Lower leg skin (tissue), 4 donors: Measurements from ENCODE around the gene PPP1R13B. TPM values are rescaled to one million over a fixed set of nuclear protein-coding genes. Genes with fewer than 3 reads are reported as not detected.

Experiments
- DNase-seq, 2 donors: peaks; one replicate each; pipeline ENCODE4 v3.0.0-alpha.2; 2019; ENCODE audit warnings: low spot score in 2 of 2
- H3K4me3 ChIP-seq: fragments of 200-600 bp; sonication (generic); 2 replicates; pipeline ENCODE4 v1.5.1; 2017; ENCODE audit warnings: mild to moderate bottlenecking, low read depth; ENCODE audit not compliant: poor library complexity, severe bottlenecking
- POLR2A ChIP-seq, 2 donors: fragments of 450-650 bp; IDR thresholded peaks; one replicate each; pipeline ENCODE4 v1.6.1; 2016 to 2017; ENCODE audit warnings: antibody characterized with exemption in 2 of 2, mild to moderate bottlenecking in 1 of 2, moderate library complexity in 1 of 2
- WGBS, 2 donors: methylation state at CpG; one replicate each; pipeline ENCODE4 v1.1.5; 2018; 5-methylcytosine and 5-hydroxymethylcytosine counted together
- intact Hi-C: fragments of 100-400 bp; cut with DNase I; formaldehyde crosslinking; loops from one replicate; pipeline ENCODE4 v1.15.0; 2023; ENCODE audit warnings: low total_unique reads
- total RNA-seq, 4 donors: library from RNA; depleted of rRNA; stranded (reverse); fragments of >200 nt; gene quantifications; one replicate each; pipeline ENCODE4 v1.1.0, GENCODE V29; 2016
- TF ChIP-seq, protein P1 (sequence below), 3 donors: fragments of 450-650 bp; IDR thresholded peaks; one replicate each; pipeline ENCODE4 v1.5.1; 2016; ENCODE audit warnings: antibody characterized with exemption in 3 of 3, mild to moderate bottlenecking in 3 of 3, moderate library complexity in 2 of 3

The PPP1R13B gene
- total RNA-seq, 4 donors from 2014 or later: 28.9 to 55.8 (median 41.5) TPM

DNA sequence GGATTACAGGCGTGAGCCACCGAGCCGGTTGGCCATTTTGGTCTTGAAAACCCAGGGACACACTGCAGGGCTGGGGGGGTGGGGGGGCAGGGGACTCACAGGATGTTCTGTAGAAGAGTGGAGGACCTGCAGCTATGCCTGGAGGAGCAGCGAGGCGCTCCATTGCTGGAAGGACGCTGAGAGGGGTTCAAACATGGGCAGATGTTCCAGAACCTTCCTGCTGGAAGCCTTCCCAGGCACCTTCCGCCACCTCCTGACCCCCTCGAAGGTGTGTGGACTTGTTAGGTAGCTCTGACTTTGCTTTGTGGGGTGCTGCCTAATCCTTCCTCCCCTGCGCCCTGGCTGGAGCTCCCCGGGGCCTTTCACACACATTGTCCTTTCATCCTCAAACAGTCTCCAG lies 19.6 kb upstream of the PPP1R13B start:
- intact Hi-C loops: no loop called here
- DNase-seq: no peak
- TF ChIP-seq, protein P1, sequence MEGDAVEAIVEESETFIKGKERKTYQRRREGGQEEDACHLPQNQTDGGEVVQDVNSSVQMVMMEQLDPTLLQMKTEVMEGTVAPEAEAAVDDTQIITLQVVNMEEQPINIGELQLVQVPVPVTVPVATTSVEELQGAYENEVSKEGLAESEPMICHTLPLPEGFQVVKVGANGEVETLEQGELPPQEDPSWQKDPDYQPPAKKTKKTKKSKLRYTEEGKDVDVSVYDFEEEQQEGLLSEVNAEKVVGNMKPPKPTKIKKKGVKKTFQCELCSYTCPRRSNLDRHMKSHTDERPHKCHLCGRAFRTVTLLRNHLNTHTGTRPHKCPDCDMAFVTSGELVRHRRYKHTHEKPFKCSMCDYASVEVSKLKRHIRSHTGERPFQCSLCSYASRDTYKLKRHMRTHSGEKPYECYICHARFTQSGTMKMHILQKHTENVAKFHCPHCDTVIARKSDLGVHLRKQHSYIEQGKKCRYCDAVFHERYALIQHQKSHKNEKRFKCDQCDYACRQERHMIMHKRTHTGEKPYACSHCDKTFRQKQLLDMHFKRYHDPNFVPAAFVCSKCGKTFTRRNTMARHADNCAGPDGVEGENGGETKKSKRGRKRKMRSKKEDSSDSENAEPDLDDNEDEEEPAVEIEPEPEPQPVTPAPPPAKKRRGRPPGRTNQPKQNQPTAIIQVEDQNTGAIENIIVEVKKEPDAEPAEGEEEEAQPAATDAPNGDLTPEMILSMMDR (IDR thresholded peaks at IDR 0.05): no peak
- TF ChIP-seq POLR2A (IDR thresholded peaks at IDR 0.05): no peak
- H3K4me3 ChIP-seq: no peak overlapping the region
- 88 to 91% methylated on average over 10 of the region's 10 CpGs for WGBS, 2 donors

DNA sequence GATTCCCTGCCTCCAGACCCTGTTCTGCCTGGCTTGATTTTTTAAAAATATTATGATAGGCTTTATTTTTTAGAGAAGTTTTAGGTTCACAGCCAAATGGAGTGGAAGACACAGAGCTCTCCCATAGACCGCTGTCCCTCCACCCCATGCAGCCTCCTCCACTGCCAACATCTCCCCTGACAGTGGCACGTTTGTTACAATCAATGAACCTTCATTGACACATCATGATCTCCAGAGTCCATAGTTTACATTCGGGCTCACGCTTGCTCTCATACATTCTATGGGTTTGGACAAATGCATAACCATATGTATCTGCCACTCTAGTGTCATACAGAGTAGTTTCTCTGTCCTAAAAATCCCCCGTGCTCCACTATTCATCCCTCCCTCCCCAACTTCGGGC lies 15.9 kb upstream of the PPP1R13B start:
- DNase-seq: no peak
- intact Hi-C loops: no loop called here
- TF ChIP-seq, protein P1 (IDR thresholded peaks at IDR 0.05): no peak
- TF ChIP-seq POLR2A (IDR thresholded peaks at IDR 0.05): no peak
- WGBS, 2 donors: 86 to 87% methylated on average over 6 of the region's 6 CpGs
- no peak overlapping the region for H3K4me3 ChIP-seq

DNA sequence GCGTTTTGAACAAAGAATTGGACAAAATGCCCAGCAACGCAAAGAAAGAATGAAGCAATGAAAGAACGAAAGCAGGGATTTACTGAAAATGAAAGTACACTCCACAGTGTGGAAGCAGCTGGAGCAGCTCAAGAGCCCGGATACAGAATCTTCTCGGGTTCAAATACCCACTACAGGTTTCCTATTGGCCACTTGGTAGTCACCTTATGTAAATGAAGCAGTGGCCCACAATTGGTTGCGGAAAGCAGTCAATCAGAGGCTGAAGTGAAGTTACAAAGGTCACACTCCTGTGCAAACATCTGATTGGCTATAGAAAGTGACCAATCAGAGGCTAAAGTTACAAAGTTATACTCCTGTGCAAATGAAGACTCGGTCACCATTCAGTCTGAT lies 15.0 kb upstream of the PPP1R13B start:
- intact Hi-C loops: no loop called here
- H3K4me3 ChIP-seq: no peak overlapping the region
- no peak for TF ChIP-seq POLR2A (IDR thresholded peaks at IDR 0.05)
- TF ChIP-seq, protein P1 (IDR thresholded peaks at IDR 0.05): no peak
- no peak for DNase-seq
- 79 to 85% methylated on average over 7 of the region's 7 CpGs for WGBS, 2 donors

GRCh38 chr14:103861413-103862392 lies 14.3 kb upstream of the PPP1R13B start:
- H3K4me3 ChIP-seq: no peak overlapping the region
- WGBS, 2 donors: 75 to 80% methylated on average over 13 to 14 of the region's 14 CpGs
- intact Hi-C loops: no loop called here
- no peak for DNase-seq
- TF ChIP-seq, protein P1 (IDR thresholded peaks at IDR 0.05): no peak
- TF ChIP-seq POLR2A (IDR thresholded peaks at IDR 0.05): no peak

DNA sequence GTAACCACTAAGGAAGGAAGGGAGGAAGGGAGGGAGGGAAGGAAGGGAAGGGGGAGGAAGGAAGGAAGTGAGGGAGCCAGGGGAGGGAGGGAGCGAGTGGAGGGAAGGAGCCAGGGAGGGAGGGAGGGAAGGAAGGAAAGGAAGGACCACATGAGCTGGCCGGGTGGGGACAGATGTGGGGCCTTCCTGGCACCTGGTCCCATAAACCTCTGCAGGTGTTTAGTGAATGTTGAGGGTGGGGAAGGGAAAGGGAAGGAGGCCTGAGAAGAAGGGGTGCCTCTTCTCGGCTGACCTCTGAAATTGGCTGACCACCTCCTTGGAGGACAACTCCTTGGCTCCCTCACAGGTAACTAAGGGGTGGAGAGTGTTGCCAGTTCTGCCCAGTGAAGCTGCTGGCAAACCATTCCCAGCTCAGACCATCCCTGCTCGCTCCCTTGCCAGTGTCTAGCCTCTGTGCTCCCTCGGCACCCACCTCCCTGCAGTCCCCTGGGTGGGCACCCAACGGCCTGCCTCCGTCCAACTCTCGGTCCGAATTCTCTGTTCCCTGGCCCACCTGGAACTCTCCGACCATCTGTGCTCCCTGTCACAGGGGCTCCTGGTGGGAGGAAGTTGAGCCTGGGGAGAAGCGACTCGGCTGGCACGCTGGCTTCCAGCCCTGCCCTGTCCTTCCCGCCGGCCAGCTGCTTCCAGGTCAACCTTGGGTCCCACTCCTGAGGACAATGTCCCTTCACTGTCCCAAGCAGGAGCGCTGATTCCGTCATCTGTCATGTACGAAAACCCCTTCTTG lies 12.2 kb upstream of the PPP1R13B start:
- DNase-seq: no peak
- TF ChIP-seq, protein P1 (IDR thresholded peaks at IDR 0.05): no peak
- 75 to 81% methylated on average over 16 to 18 of the region's 18 CpGs for WGBS, 2 donors
- intact Hi-C loops: no loop called here
- H3K4me3 ChIP-seq: no peak overlapping the region
